Trophoblast cell (in vitro differentiated cells and primary cell): Measurements from ENCODE around the gene TRIM24.

Experiments used
- DNase-seq, 2 donors: peaks; one replicate each; pipeline ENCODE4 v3.0.0-alpha.2; 2016
- H2AFZ ChIP-seq: 2 replicates; pipeline ENCODE4 v1.6.1; 2013; ENCODE audit warnings: low read length, moderate library complexity, mild to moderate bottlenecking; ENCODE audit not compliant: insufficient read depth, poor library complexity
- H2AK5ac ChIP-seq: 2 replicates; pipeline ENCODE4 v1.6.1; 2013; ENCODE audit warnings: mild to moderate bottlenecking, low read length
- H2BK120ac ChIP-seq: 2 replicates; pipeline ENCODE4 v1.6.1; 2013; ENCODE audit warnings: low read length, mild to moderate bottlenecking, moderate library complexity; ENCODE audit not compliant: insufficient read depth, poor library complexity
- H2BK12ac ChIP-seq: 2 replicates; pipeline ENCODE4 v1.6.1; 2013; ENCODE audit warnings: mild to moderate bottlenecking, low read length, moderate library complexity
- H2BK5ac ChIP-seq: 2 replicates; pipeline ENCODE4 v1.6.1; 2013; ENCODE audit warnings: low read length, low read depth, moderate library complexity, mild to moderate bottlenecking; ENCODE audit not compliant: poor library complexity
- H3K14ac ChIP-seq: 2 replicates; pipeline ENCODE4 v1.6.1; 2013; ENCODE audit warnings: mild to moderate bottlenecking, low read length
- H3K18ac ChIP-seq: 2 replicates; pipeline ENCODE4 v1.6.1; 2013; ENCODE audit warnings: mild to moderate bottlenecking, low read length
- H3K23ac ChIP-seq: 2 replicates; pipeline ENCODE4 v1.6.1; 2013; ENCODE audit warnings: low read length
- H3K27ac ChIP-seq: 2 replicates; pipeline ENCODE4 v1.5.1; 2013; ENCODE audit warnings: low read depth, mild to moderate bottlenecking, inconsistent platforms, low read length, moderate library complexity
- H3K27me3 ChIP-seq: 2 replicates; pipeline ENCODE4 v1.6.1; 2013; ENCODE audit warnings: inconsistent platforms, mild to moderate bottlenecking, low read length, moderate library complexity; ENCODE audit not compliant: insufficient read depth
- H3K36me3 ChIP-seq, 2 experiments: 1 replicate in 1 of 2; 2 replicates in 1 of 2; pipeline ENCODE4 v1.6.1; 2013; ENCODE audit warnings: low read length in 2 of 2, mild to moderate bottlenecking in 2 of 2, moderate library complexity in 1 of 2; ENCODE audit not compliant: insufficient read depth in 2 of 2, control insufficient read depth in 1 of 2
- H3K4ac ChIP-seq: 2 replicates; pipeline ENCODE4 v1.6.1; 2013; ENCODE audit warnings: low read depth, mild to moderate bottlenecking, low read length, moderate library complexity
- H3K4me1 ChIP-seq, 2 experiments: 1 replicate in 1 of 2; 2 replicates in 1 of 2; pipeline ENCODE4 v1.6.1; 2013; ENCODE audit warnings: low read length in 2 of 2, mild to moderate bottlenecking in 2 of 2, moderate library complexity in 1 of 2; ENCODE audit not compliant: insufficient read depth in 2 of 2, control insufficient read depth in 1 of 2
- H3K4me2 ChIP-seq: 2 replicates; pipeline ENCODE4 v1.6.1; 2013; ENCODE audit warnings: inconsistent platforms, mild to moderate bottlenecking, low read length, moderate library complexity
- H3K4me3 ChIP-seq: 2 replicates; pipeline ENCODE4 v1.5.1; 2013; ENCODE audit warnings: mild to moderate bottlenecking, low read depth, low read length, inconsistent platforms
- H3K79me1 ChIP-seq: one replicate; pipeline ENCODE4 v1.6.1; 2013; ENCODE audit warnings: low read length
- H3K79me2 ChIP-seq: 2 replicates; pipeline ENCODE4 v1.6.1; 2013; ENCODE audit warnings: low read length, mild to moderate bottlenecking; ENCODE audit not compliant: control insufficient read depth, insufficient read depth, poor library complexity
- H3K9ac ChIP-seq: 2 replicates; pipeline ENCODE4 v1.6.1; 2013; ENCODE audit warnings: mild to moderate bottlenecking, low read length
- H3K9me3 ChIP-seq: 2 replicates; pipeline ENCODE4 v1.6.1; 2013; ENCODE audit warnings: low read depth, mild to moderate bottlenecking, control low read depth, inconsistent platforms, low read length; ENCODE audit not compliant: insufficient read depth
- H4K12ac ChIP-seq: 2 replicates; pipeline ENCODE4 v1.6.1; 2013; ENCODE audit warnings: low read depth, mild to moderate bottlenecking, low read length, moderate library complexity
- H4K8ac ChIP-seq: 2 replicates; pipeline ENCODE4 v1.6.1; 2013; ENCODE audit warnings: low read depth, mild to moderate bottlenecking, low read length, moderate library complexity
- H4K91ac ChIP-seq: one replicate; pipeline ENCODE4 v1.6.1; 2013; ENCODE audit warnings: low read depth, mild to moderate bottlenecking, low read length, moderate library complexity
- WGBS: extraction: QIAGEN DNeasy Blood & Tissue Kit; methylation state at CpG from one replicate; pipeline ENCODE4 v1.1.7; 2013; ENCODE audit warnings: missing lambda C conversion rate; ENCODE audit not compliant: insufficient read length, insufficient coverage; ENCODE audit errors: extremely low coverage; 5-methylcytosine and 5-hydroxymethylcytosine counted together

TRIM24 gene

DNA sequence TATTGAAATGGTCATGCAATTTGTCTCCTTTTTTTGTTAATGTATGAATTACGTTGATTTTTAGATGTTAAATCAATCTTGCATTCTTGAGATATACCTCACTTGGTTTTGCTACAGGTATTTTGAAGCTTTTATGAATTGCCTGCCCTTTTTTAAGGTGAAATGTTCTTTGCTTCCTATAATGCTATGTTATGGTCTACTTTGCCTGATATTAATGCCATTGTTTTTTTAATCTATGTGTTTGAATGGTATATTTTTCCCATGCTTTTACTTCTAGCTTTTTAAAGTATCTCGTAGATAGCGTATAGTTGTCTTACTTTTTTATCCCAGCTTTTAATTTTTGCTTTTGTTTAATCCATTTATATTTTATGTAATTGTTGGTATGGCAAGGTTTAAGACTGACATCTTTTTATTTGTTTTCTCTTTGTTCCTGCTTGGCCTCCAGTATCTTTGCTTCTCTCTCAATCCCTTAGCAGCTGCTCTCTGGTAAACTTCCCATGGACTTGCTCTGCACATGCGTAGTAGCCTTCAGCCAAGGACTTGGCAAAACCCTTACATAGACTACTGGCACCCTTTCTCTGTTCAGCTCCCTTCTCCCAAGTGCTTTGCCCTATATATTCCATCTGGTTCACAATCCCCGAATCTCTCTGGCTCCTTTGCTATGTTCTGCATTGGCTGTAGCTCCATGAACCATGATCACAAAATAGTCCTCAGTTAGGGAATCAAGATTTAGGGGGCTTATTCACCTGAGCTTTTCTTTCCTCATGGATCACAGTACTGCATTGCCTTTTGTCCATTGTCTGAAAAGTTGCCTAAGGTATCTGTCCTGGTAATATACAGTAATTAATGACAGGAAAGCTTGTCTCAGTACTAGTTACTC, 8.4 kb downstream of the TRIM24 start:
- Histone ChIP-seq H3K4me3 (no peak overlapping the region), H3K4me1 (peaks cover 2 to 9% of the 10 kb centered on the region in 2 experiments), H4K91ac (no peak overlapping the region), H3K36me3 (peaks cover 5 to 6% of the 10 kb centered on the region in 2 experiments), H4K12ac (no peak overlapping the region), H3K18ac (no peak overlapping the region), H3K4me2 (no peak overlapping the region), H3K79me2 (peaks cover 25% of the 10 kb centered on the region), H2BK12ac (no peak overlapping the region), H2AK5ac (no peak overlapping the region), H2BK5ac (no peak overlapping the region), H2AFZ (no peak overlapping the region), H3K9ac (no peak overlapping the region), H4K8ac (no peak overlapping the region), H3K79me1 (no peaks in the 10 kb centered on the region), H3K27ac (no peak overlapping the region), H2BK120ac (no peak overlapping the region), H3K4ac (peak overlapping the region; percentile 95), H3K27me3 (no peaks in the 10 kb centered on the region), H3K23ac (no peak overlapping the region), H3K14ac (no peak overlapping the region), H3K9me3 (no peaks in the 10 kb centered on the region)
- DNase-seq: no peak
- no CpG with 5 or more reads among the region's 5 CpGs for WGBS

DNA sequence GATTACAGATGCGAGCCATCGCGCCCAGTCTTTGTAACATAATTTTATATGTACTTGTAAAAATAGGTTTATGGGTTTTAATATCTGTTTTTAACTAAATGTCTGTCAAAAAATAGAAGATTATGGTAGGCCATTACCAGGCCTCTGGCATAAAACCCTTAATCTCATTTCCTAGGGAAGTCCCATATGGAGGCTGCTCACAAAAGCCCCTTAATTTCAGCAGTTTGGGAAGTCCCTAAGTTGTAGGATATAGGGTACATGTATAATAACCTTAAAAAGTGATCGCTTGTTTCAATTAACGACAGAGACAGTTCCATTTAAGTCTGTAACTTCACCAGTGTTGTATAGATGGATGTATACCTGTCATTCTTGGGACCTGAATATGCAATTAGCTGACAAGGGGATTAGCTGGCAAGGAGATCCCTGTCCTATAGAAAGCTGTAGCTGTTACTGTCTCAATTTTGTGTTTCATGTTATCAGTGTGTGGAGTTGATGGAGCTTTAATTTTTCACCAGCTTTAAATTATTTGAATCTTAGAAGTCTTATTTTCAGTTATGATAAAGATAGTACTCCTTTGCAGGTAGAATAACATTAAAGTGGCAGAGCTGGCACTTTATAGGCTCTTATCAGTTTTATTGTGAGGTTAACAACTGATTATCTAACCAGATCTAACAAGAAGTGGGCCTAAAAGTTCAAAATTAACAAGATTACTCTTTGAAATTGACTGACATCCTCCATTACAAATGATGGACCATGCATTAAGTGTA, 10.5 kb downstream of the TRIM24 start:
- Histone ChIP-seq H2BK5ac (no peak overlapping the region), H2BK120ac (no peak overlapping the region), H3K36me3 (peaks cover 6 to 7% of the 10 kb centered on the region in 2 experiments), H3K4ac (peak overlapping the region; percentile 47), H3K23ac (no peak overlapping the region), H3K18ac (no peak overlapping the region), H3K4me2 (no peak overlapping the region), H3K27ac (no peak overlapping the region), H3K27me3 (no peaks in the 10 kb centered on the region), H3K9ac (no peak overlapping the region), H4K8ac (no peak overlapping the region), H3K14ac (no peak overlapping the region), H4K91ac (no peak overlapping the region), H3K4me1 (peaks cover 2 to 10% of the 10 kb centered on the region in 2 experiments), H3K9me3 (no peaks in the 10 kb centered on the region), H2AK5ac (no peak overlapping the region), H3K79me2 (peaks cover 27% of the 10 kb centered on the region), H3K79me1 (no peaks in the 10 kb centered on the region), H2BK12ac (no peak overlapping the region), H4K12ac (no peak overlapping the region), H3K4me3 (no peak overlapping the region), H2AFZ (no peak overlapping the region)
- WGBS: no CpG with 5 or more reads among the region's 5 CpGs
- no peak for DNase-seq

DNA sequence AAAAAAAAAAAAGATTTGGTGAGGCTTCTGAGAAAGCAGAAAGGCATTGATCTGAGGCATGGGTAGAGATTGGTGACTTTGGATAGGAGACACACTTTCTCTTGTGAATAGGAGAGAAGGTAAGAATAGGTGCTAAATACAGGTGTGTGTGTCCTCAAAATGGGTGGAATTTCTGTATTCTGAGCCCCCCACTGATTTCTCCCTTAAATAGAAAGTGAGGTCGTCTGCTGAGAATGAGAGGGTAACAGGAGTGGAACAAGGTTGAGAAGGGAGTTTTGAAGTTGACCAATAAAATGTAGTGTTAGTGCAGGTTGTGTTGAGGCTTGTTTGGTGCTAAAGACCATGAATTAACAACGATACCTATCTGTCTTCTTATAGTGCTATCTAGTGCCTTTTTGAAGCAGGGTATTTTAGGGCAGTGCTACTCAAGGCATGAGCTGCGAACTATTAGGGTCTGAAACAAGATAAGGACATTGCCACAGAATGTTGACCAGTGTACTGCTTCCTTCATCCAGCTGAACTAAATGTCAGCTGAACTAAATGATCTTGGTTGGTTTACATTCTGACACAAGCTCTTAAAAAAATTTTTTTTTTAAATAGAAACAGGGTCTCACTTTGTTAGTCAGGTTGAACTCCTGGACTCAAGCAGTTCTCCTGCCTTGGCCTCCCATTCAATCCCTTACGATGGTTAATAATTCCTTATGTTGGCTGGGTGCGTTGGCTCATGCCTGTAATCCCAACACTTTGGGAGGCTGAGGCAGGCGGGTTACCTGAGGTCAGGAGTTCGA, 12.4 kb downstream of the TRIM24 start:
- Histone ChIP-seq H3K27ac (no peak overlapping the region), H4K91ac (no peak overlapping the region), H3K79me1 (no peaks in the 10 kb centered on the region), H2AFZ (no peak overlapping the region), H3K4me1 (peaks cover 2 to 11% of the 10 kb centered on the region in 2 experiments), H3K4me3 (no peak overlapping the region), H3K36me3 (peaks cover 4 to 6% of the 10 kb centered on the region in 2 experiments), H2BK5ac (no peak overlapping the region), H2BK120ac (no peak overlapping the region), H3K4me2 (no peak overlapping the region), H3K79me2 (peaks cover 22% of the 10 kb centered on the region), H3K9me3 (no peaks in the 10 kb centered on the region), H4K8ac (no peak overlapping the region), H3K23ac (no peak overlapping the region), H3K4ac (peak overlapping the region; percentile 99), H4K12ac (no peak overlapping the region), H3K9ac (no peak overlapping the region), H3K14ac (no peak overlapping the region), H3K18ac (no peak overlapping the region), H2BK12ac (no peak overlapping the region), H3K27me3 (no peaks in the 10 kb centered on the region), H2AK5ac (no peak overlapping the region)
- WGBS: no CpG with 5 or more reads among the region's 7 CpGs
- DNase-seq: no peak

DNA sequence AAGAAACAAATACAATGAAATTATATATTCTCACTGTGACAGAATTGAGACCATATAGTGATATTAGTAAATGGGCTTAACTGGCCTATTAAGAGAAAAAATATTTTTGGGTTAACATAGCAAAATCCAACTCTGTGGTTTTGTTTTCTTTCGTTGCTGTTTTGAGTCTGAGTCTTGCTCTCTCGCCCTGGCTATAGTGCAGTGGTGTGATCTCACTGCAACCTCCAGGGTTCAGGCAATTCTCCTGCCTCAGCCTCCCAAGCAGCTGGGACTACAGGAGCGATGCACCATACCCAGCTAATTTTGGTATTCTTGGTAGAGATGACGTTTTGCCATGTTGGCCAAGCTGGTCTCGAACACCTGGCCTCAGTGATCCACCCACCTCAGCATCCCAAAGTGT, 15.3 kb downstream of the TRIM24 start:
- H3K14ac ChIP-seq: no peak overlapping the region
- no CpG with 5 or more reads among the region's 5 CpGs for WGBS
- no peak overlapping the region for H3K18ac ChIP-seq
- H3K27me3 ChIP-seq: no peaks in the 10 kb centered on the region
- no peak overlapping the region for H2BK12ac ChIP-seq
- no peaks in the 10 kb centered on the region for H3K9me3 ChIP-seq
- H3K23ac ChIP-seq: no peak overlapping the region
- H3K79me2 ChIP-seq: peaks cover 19% of the 10 kb centered on the region
- no peak overlapping the region for H3K4me2 ChIP-seq
- H3K4me1 ChIP-seq: peaks cover 0 to 7% of the 10 kb centered on the region in 2 experiments
- peak overlapping the region; percentile 96 for H3K4ac ChIP-seq
- no peak overlapping the region for H4K12ac ChIP-seq
- DNase-seq: no peak
- H3K79me1 ChIP-seq: no peaks in the 10 kb centered on the region
- H3K27ac ChIP-seq: no peak overlapping the region
- H2AK5ac ChIP-seq: no peak overlapping the region
- H2BK5ac ChIP-seq: no peak overlapping the region
- H3K36me3 ChIP-seq: peaks cover 0 to 6% of the 10 kb centered on the region in 2 experiments
- no peak overlapping the region for H4K8ac ChIP-seq
- no peak overlapping the region for H3K4me3 ChIP-seq
- no peak overlapping the region for H2BK120ac ChIP-seq
- H4K91ac ChIP-seq: no peak overlapping the region
- no peak overlapping the region for H2AFZ ChIP-seq
- no peak overlapping the region for H3K9ac ChIP-seq
